ENCODE data around the gene ZNF577. TPM values are rescaled to one million over a fixed set of nuclear protein-coding genes. Genes with fewer than 3 reads are reported as not detected.

ZNF577 gene
- total and polyA plus RNA-seq, 4 donors = 5.0 to 39.2 (median 9.7) TPM

Other genes with a start within 250 kb of the ZNF577 start
- gene SIGLEC14, start 241.1 kb downstream of the ZNF577 start, total RNA-seq = 10 to 100 TPM in 1 of 2 donors, 1 to 10 TPM in 1; 2.7 to 46.4 TPM
- gene SIGLEC14, start 241.1 kb downstream of the ZNF577 start, polyA plus RNA-seq = 100 to 1,000 TPM in 1 of 2 donors, 1 to 10 TPM in 1; 2.9 to 101 TPM
- 10 to 100 TPM in 1 of 2 donors, 1 to 10 TPM in 1; 7.0 to 19.7 TPM for gene SPACA6, start 194.6 kb downstream of the ZNF577 start, total RNA-seq
- gene SPACA6, start 194.6 kb downstream of the ZNF577 start, polyA plus RNA-seq = 10 to 100 TPM in 1 of 2 donors, 1 to 10 TPM in 1; 9.8 to 20.7 TPM
- gene HAS1, start 164.0 kb downstream of the ZNF577 start, total RNA-seq = 1 to 10 TPM in 1 of 2 donors, under 1 TPM in 1; 0.64 to 1.8 TPM
- gene HAS1, start 164.0 kb downstream of the ZNF577 start, polyA plus RNA-seq = 1 to 10 TPM in 1 of 2 donors, under 1 TPM in 1; 0.52 to 7.2 TPM
- 10 to 100 TPM; 21.4 to 76.1 TPM for gene FPR1, start 136.1 kb downstream of the ZNF577 start, total RNA-seq
- 100 to 1,000 TPM in 1 of 2 donors, 1 to 10 TPM in 1; 2.8 to 558 TPM for gene FPR1, start 136.1 kb downstream of the ZNF577 start, polyA plus RNA-seq
- gene FPR2, start 126.8 kb downstream of the ZNF577 start, total RNA-seq = 10 to 100 TPM in 1 of 2 donors, 1 to 10 TPM in 1; 7.3 to 50.4 TPM
- gene FPR2, start 126.8 kb downstream of the ZNF577 start, polyA plus RNA-seq = 100 to 1,000 TPM in 1 of 2 donors, under 1 TPM in 1; 0.79 to 234 TPM
- 10 to 100 TPM in 1 of 2 donors, 1 to 10 TPM in 1; 5.5 to 19.1 TPM for gene FPR3, start 92.8 kb downstream of the ZNF577 start, total RNA-seq
- 10 to 100 TPM in 1 of 2 donors, 1 to 10 TPM in 1; 6.6 to 15.8 TPM for gene FPR3, start 92.8 kb downstream of the ZNF577 start, polyA plus RNA-seq
- gene ZNF649, start 17.1 kb upstream of the ZNF577 start, total RNA-seq = 10 to 100 TPM in 1 of 2 donors, 1 to 10 TPM in 1; 9.1 to 22.1 TPM
- 1 to 10 TPM; 4.6 to 4.9 TPM for gene ZNF649, start 17.1 kb upstream of the ZNF577 start, polyA plus RNA-seq
- gene ZNF613, start 39.5 kb upstream of the ZNF577 start, total RNA-seq = 10 to 100 TPM in 1 of 2 donors, 1 to 10 TPM in 1; 5.1 to 10.1 TPM
- gene ZNF613, start 39.5 kb upstream of the ZNF577 start, polyA plus RNA-seq = 1 to 10 TPM; 2.8 to 2.9 TPM
- gene ZNF350, start 98.9 kb upstream of the ZNF577 start, total RNA-seq = 10 to 100 TPM in 1 of 2 donors, 1 to 10 TPM in 1; 8.7 to 14.4 TPM
- 1 to 10 TPM; 7.3 to 8.2 TPM for gene ZNF350, start 98.9 kb upstream of the ZNF577 start, polyA plus RNA-seq
- 10 to 100 TPM in 1 of 2 donors, 1 to 10 TPM in 1; 7.5 to 39.9 TPM for gene ZNF615, start 120.3 kb upstream of the ZNF577 start, total RNA-seq
- 1 to 10 TPM; 3.0 to 3.4 TPM for gene ZNF615, start 120.3 kb upstream of the ZNF577 start, polyA plus RNA-seq
- 10 to 100 TPM in 1 of 2 donors, 1 to 10 TPM in 1; 6.7 to 15.1 TPM for gene ZNF614, start 140.4 kb upstream of the ZNF577 start, total RNA-seq
- gene ZNF614, start 140.4 kb upstream of the ZNF577 start, polyA plus RNA-seq = 1 to 10 TPM; 3.0 to 3.6 TPM
- 10 to 100 TPM; 10.9 to 17.0 TPM for gene ZNF432, start 160.9 kb upstream of the ZNF577 start, total RNA-seq
- 10 to 100 TPM in 1 of 2 donors, 1 to 10 TPM in 1; 2.8 to 14.9 TPM for gene ZNF432, start 160.9 kb upstream of the ZNF577 start, polyA plus RNA-seq
- gene ZNF841, start 207.8 kb upstream of the ZNF577 start, total RNA-seq = 10 to 100 TPM; 18.2 to 30.4 TPM
- 10 to 100 TPM in 1 of 2 donors, 1 to 10 TPM in 1; 5.5 to 13.4 TPM for gene ZNF841, start 207.8 kb upstream of the ZNF577 start, polyA plus RNA-seq

Data from lung (tissue), 4 donors.